ENCODE measurements around the gene ZBTB45.

DNA sequence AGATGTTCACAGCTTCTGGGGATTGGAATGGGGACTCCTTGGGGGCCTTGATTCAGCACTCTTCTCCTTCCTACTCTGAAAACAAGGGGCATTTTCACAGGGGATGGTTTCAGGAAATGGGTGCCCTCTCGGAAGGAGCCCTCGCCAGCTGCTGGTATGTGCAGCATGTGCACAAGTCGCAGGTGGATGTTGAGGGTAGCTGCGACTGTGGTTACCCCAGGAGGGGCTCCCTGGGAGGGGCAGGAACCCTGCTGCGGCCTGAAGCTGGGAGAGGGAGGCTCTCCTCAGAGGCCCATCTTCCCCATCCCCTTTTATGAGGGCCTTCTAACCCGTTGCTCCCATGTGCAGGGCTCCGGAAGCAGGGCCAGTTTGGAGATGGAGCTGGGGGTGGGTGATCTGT lies 37.2 kb downstream of the ZBTB45 start:
- TF ChIP-seq CTCF (IDR thresholded peaks at IDR 0.05) (no peak), POLR2A (IDR thresholded peaks at IDR 0.05) (no peak)
